GM19238 (cell line): ENCODE results near the gene BHLHE41.

ENCODE experiments used
- DNase-seq: peaks from one replicate; pipeline ENCODE4 v3.0.0; 2011; ENCODE audit warnings: low spot score; ENCODE audit not compliant: insufficient read length

BHLHE41 gene

GRCh38 chr12:26086936-26087335 is 37.9 kb downstream of the BHLHE41 start:
- no peak for DNase-seq

GRCh38 chr12:26080911-26081310 is 43.9 kb downstream of the BHLHE41 start:
- DNase-seq = no peak

GRCh38 chr12:26077915-26078702 is 46.7 kb downstream of the BHLHE41 start:
- no peak for DNase-seq
